ENCODE data around the gene AMMECR1L. TPM values are rescaled to one million over a fixed set of nuclear protein-coding genes. Genes with fewer than 3 reads are reported as not detected.
"Not testable (repeated sequence)": the region's sequence is repeated elsewhere in the genome, so short reads cannot be mapped to it uniquely, and the experiment has no call there.

The AMMECR1L gene
- total RNA-seq, 4 donors from 2014 or later: 7.6 to 10.4 (median 9.0) TPM

DNA sequence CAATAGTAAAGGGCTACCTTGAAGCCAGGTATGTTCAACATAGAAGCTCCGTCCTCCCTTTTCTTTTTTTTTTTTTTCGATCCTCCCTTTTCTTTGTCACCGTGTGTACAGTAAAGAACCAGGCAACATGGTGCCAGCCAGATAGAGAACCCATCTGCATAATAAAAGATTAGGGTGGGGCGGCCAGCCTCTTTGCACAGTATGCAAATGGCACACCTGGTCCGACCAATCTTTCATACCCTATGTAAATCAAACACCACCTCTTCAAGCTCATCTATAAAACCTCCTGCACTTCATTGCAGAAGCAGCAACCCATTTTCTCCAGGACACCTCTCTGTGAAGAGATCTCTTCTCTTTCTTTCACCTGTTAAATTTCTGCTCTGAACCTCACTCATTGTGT, 67.5 kb downstream of the AMMECR1L start:
- in situ Hi-C loops (cut with MboI; ENCODE audit: low sequenced_read_pairs in 4 of 4): no loop called here
- Histone ChIP-seq H3K4me3 (no peak overlapping the region), H3K4me1 (no peaks in the 10 kb centered on the region), H3K27me3 (no peaks in the 10 kb centered on the region), H3K9me3 (no peaks in the 10 kb centered on the region), H3K27ac (no peak overlapping the region), H3K36me3 (no peaks in the 10 kb centered on the region)
- TF ChIP-seq, protein P1, sequence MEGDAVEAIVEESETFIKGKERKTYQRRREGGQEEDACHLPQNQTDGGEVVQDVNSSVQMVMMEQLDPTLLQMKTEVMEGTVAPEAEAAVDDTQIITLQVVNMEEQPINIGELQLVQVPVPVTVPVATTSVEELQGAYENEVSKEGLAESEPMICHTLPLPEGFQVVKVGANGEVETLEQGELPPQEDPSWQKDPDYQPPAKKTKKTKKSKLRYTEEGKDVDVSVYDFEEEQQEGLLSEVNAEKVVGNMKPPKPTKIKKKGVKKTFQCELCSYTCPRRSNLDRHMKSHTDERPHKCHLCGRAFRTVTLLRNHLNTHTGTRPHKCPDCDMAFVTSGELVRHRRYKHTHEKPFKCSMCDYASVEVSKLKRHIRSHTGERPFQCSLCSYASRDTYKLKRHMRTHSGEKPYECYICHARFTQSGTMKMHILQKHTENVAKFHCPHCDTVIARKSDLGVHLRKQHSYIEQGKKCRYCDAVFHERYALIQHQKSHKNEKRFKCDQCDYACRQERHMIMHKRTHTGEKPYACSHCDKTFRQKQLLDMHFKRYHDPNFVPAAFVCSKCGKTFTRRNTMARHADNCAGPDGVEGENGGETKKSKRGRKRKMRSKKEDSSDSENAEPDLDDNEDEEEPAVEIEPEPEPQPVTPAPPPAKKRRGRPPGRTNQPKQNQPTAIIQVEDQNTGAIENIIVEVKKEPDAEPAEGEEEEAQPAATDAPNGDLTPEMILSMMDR (IDR thresholded peaks at IDR 0.05 in 4 of 5, conservative IDR thresholded peaks at IDR 0.05 in 1 of 5): no peak
- no peak for TF ChIP-seq POLR2A (IDR thresholded peaks at IDR 0.05)
- intact Hi-C loops (cut with DNase I; ENCODE audit: low total_unique reads): no loop called here
- ATAC-seq (no peak), DNase-seq (no peak)

DNA sequence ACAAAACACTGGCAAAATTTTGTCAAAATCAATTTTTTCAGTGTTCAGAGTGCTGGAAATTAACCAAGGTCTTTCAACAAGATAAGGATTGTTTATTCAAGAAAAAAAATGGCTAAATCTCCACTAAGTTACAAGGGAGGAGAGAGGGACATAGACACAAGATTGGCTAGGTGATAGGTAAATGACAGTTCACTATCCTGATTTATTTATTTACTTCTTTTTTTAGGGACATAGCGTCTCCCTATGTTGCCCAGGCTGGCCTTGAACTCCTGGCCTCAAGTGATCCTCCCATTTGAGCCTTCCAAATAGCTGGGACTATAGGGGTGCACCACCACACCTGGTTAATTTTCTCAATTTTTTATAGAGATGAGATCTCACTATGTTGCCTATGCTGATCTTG, 71.1 kb downstream of the AMMECR1L start:
- TF ChIP-seq, protein P1 (IDR thresholded peaks at IDR 0.05 in 4 of 5, conservative IDR thresholded peaks at IDR 0.05 in 1 of 5): no peak
- no peak overlapping the region for H3K27ac ChIP-seq
- peaks cover 2 to 11% of the 10 kb centered on the region in 2 donors for H3K4me1 ChIP-seq
- H3K9me3 ChIP-seq: no peaks in the 10 kb centered on the region
- in situ Hi-C loops (cut with MboI; ENCODE audit: low sequenced_read_pairs in 4 of 4): no loop called here
- no peaks in the 10 kb centered on the region for H3K27me3 ChIP-seq
- ATAC-seq: no peak
- DNase-seq: no peak
- H3K4me3 ChIP-seq: no peak overlapping the region
- intact Hi-C loops (cut with DNase I; ENCODE audit: low total_unique reads): loop anchor here (5.0 kb wide), 2 partner anchors 213 to 302 kb away; partner anchors contain the start of gene SAP130
- no peaks in the 10 kb centered on the region for H3K36me3 ChIP-seq

DNA sequence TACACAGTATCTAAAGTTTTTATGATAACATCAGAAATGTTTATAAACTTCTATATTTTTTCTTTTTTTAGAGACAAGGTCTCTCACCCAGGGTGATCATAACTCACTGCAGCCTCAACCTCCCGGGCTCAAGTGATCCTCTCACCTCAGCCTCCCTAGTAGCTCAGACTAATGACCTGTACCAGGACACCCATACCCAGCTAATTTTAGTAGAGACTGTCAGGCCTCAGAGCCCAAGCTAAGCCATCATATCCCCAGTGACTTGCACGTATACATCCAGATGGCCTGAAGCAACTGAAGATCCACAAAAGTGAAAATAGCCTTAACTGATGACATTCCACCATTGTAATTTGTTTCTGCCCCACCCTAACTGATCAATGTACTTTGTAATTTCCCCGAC, 73.3 kb downstream of the AMMECR1L start:
- in situ Hi-C loops (cut with MboI; ENCODE audit: low sequenced_read_pairs in 4 of 4): not testable (repeated sequence)

More for the DNA sequence above, 73.3 kb downstream of the AMMECR1L start:
- H3K36me3 ChIP-seq, H3K27ac ChIP-seq, DNase-seq, H3K4me3 ChIP-seq, H3K9me3 ChIP-seq, ATAC-seq, H3K27me3 ChIP-seq: not testable (repeated sequence)
- intact Hi-C loops (cut with DNase I; ENCODE audit: low total_unique reads): loop anchor here (5.0 kb wide), 2 partner anchors 215 to 300 kb away; partner anchors contain the start of gene SAP130
- H3K4me1 ChIP-seq: peaks cover 21 to 32% of the 10 kb centered on the region in 2 donors

Other genes starting within 250 kb of the AMMECR1L start
- gene GPR17, start 239.8 kb downstream of the AMMECR1L start, total RNA-seq: under 1 TPM in 1 of 4 donors, not detected in 3; 0.20 TPM
- gene LIMS2, start 210.4 kb downstream of the AMMECR1L start, total RNA-seq: 10 to 100 TPM in 2 of 4 donors, 1 to 10 TPM in 2; 5.3 to 15.5 (median 9.9) TPM
- gene SFT2D3, start 184.5 kb downstream of the AMMECR1L start, total RNA-seq: 1 to 10 TPM; 3.0 to 5.5 (median 3.5) TPM
- gene WDR33, start 74.8 kb downstream of the AMMECR1L start, total RNA-seq: 10 to 100 TPM; 13.6 to 31.4 (median 20.6) TPM
- 10 to 100 TPM; 19.1 to 26.5 (median 21.0) TPM for gene POLR2D, start 27.8 kb downstream of the AMMECR1L start, total RNA-seq
- gene SAP130, start 142.1 kb upstream of the AMMECR1L start, total RNA-seq: 10 to 100 TPM; 10.1 to 16.2 (median 11.5) TPM
- 10 to 100 TPM; 35.1 to 51.7 (median 45.2) TPM for gene UGGT1, start 205.2 kb upstream of the AMMECR1L start, total RNA-seq